HT1080 (cell line): ENCODE results near the gene HSD3B7. TPM values are rescaled to one million over a fixed set of nuclear protein-coding genes. Genes with fewer than 3 reads are reported as not detected.

Source experiments
- DNase-seq: peaks from one replicate; pipeline ENCODE4 v3.0.0-alpha.2; 2015; ENCODE audit warnings: low read depth
- total RNA-seq: library from RNA; depleted of rRNA; stranded (reverse); fragments of >200 nt; shearing (Covaris generic); gene quantifications from 2 replicates; pipeline ENCODE4 v1.2.3, GENCODE V29; 2014

The HSD3B7 gene
- total RNA-seq, 1 experiment from 2014 or later: 7.3 TPM

DNA sequence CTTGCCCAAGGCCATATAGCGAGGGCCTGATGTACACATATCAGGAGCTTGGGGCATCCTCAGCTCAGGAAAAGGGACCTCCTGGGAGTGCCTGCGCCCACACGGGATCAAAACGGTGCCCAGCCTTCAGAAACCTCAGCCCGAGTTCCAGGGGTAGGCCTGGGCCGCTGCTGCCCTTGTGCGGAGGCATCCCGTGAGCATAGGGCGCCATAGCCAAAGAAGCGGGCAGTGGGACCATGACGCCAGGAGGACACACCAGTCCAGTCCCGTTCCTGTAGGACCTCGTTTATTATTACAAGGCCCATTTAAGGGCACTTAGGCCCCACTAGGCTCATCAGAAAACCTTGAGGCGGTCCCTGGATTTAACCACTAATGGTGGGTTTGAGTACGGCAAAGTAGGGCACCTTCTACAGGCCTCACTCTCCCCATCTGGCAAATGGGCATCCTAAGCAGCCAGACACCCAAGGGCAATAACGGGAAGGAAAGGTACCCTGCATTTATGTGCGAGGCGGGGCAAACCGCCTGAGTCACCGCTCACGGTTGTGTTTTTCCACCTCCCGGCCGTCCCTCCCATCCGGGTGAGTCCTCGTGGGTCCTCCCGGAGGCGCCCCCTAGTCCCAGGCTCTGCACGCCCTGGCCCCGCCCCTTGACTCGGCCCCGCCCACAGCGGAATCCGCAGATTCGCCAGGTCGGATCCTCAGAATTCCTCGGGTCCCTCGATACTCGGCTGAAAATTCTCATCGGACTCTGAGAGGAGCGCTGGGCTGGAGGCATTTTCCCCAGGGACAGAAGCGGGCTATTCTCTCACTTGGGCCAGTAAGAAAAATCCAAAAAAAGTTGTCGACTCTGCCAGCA lies 28.2 kb upstream of the HSD3B7 start:
- peak; percentile 90 for DNase-seq

- peak; percentile 91 for DNase-seq
Measured at GRCh38 chr16:30957456-30958174, 27.4 kb upstream of the HSD3B7 start, which contains the start of gene SETD1A. Gene SETD1A, plus strand, starts transcription at chr16:30957754. Its CDS starts 978 bp downstream, at chr16:30958732.

GRCh38 chr16:30958175-30959079 lies 26.6 kb upstream of the HSD3B7 start:
- peak; percentile 23 for DNase-seq

- DNase-seq: no peak
Measured at GRCh38 chr16:30961384-30961783, 23.6 kb upstream of the HSD3B7 start.

GRCh38 chr16:30963925-30964511 lies 21.0 kb upstream of the HSD3B7 start:
- no peak for DNase-seq

GRCh38 chr16:30964574-30965226 lies 20.3 kb upstream of the HSD3B7 start:
- no peak for DNase-seq

GRCh38 chr16:30965436-30965835 lies 19.6 kb upstream of the HSD3B7 start:
- no peak for DNase-seq

DNA sequence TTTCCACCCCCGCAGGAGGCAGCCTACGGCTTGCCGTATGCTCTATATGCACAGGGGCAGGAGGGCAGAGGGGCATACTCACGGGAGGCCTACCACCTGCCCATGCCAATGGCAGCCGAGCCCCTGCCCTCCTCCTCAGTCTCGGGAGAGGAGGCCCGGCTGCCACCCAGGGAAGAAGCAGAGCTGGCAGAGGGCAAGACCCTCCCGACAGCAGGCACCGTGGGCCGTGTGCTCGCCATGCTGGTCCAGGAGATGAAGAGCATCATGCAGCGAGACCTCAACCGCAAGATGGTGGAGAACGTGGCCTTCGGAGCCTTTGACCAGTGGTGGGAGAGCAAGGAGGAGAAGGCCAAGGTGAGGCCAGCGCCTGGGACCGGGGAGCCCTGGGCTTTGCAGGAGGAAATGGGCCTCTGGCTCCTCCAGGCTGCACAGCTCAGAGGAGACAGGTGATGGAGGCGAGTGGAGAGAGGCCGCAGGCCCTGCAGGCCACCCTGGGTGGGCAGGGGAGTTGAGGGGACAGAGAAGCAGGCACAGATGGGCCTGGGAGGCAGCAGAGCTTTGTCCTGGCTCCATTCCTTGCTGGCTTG lies 18.9 kb upstream of the HSD3B7 start:
- no peak for DNase-seq

DNA sequence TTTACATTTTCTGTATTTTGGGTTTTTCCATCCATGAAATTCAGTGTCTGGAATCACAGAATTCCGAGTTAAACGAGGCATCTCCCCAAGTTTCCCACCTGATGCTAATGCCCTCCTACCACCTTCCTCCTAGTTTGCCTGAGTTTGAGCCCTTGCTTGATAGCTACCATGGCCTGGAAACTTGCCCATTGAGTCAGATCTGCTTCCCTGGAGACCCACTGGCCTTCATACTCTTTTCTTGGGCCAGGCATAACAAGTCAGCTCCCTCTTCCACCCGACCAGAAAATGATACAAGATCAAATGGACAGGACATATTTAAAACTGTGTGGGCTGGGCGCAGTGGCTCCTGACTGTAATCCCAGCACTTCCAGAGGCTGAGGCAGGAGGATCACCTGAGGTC lies 17.2 kb upstream of the HSD3B7 start:
- no peak for DNase-seq

DNA sequence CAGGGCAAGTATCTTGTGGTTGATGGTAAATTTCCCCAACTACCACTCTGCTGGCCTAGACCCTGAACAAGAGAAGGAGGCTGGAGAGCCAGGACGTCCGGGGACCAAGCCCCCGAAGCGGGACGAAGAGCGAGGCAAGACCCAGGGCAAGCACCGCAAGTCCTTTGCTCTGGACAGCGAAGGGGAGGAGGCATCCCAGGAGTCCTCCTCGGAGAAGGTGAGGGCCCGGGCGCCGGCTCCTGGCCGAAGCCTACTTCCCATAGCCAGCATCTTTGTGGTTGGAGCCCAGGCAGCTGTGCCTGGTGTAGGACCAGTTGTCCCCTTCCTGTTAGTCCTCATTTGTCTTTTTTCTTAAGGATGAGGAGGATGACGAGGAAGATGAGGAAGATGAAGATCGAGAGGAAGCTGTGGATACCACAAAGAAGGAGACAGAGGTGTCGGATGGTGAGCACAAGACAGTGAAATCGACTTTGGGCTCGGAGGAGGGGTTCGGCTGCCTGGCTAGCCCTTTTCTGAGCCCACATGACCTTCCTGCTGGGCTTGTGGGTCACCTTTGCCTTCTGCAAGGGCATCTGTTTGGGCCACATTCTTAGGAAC lies 15.7 kb upstream of the HSD3B7 start:
- no peak for DNase-seq

- no peak for DNase-seq
Measured at GRCh38 chr16:30971298-30971697, 13.7 kb upstream of the HSD3B7 start.

DNA sequence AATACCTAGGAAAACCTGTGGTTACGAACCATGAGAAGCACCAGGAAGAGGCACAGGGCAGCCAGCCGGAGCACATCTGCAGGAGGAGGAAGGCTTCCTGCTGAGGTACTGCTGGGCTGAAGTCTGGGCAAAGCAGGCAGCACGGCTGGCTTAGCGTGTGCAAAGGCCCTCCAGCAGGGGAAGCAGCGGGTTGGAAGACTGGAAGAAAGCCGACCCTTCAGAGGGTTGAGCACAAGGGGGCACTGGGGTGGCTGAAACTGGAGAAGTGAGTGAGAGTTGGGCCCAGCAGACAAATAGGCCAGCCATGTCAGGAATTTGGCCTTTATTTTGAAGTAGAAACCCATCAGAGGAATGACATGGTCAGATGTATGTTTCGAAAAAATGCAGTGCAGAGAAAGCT lies 12.1 kb upstream of the HSD3B7 start:
- DNase-seq: peak; percentile 42

- DNase-seq: no peak
Measured at GRCh38 chr16:30974348-30974747, 10.7 kb upstream of the HSD3B7 start.

GRCh38 chr16:30976486-30976885 lies 8.5 kb upstream of the HSD3B7 start:
- DNase-seq: no peak

DNA sequence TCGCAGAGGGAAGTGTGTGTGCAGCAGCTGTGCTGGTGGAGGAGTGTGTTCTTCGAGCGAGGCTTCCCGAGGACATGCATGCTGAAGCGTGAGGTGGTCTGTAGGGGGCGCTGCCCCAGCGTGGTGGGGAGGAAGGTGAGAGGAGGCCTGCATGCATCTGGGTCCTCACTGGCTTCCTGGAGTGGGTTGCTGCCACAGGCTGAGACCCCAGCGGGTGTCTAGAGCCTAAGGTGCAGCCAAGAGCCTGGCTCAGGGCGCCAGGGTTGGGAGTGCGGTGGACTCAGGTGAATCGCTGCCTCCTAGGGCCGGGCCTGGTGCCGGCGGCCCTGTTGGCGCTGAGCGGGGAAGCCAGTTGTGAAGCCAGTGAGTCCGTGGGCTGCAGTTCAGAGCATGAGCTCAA lies 7.5 kb upstream of the HSD3B7 start:
- DNase-seq: no peak

- DNase-seq: no peak
Measured at GRCh38 chr16:30979170-30980022, 5.6 kb upstream of the HSD3B7 start.

DNA sequence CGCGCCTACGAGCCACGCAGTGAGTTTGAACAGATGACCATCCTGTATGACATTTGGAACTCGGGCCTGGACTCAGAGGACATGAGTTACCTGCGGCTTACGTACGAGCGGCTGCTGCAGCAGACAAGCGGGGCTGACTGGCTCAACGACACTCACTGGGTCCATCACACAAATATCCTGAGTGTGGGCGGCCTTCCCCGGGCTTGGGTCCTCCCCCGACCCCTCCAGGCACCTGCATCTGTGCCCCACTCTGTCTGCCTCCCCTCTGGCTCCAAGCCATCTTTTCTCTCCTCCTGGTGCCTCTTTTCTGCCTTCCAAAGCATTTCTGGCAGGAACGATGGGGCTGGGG lies 5.0 kb upstream of the HSD3B7 start:
- DNase-seq: no peak

- DNase-seq: no peak
Measured at GRCh38 chr16:30980434-30980833, 4.6 kb upstream of the HSD3B7 start.

DNA sequence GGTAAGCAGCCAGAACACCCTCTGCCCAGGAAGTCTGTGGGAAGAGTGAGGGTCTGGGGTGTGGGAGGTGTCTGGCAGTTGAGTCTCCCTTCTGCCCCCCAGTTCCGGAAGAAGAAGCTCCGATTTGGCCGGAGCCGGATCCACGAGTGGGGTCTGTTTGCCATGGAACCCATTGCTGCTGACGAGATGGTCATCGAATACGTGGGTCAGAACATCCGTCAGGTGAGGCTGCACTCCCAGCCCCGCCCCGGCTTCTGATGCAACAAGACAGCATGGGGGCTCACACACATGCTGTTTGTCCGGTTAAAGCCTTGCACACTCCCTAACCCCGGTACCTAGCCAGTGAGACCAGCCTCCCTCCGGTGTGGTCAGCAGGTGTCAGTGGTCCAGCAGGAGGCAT lies 4.0 kb upstream of the HSD3B7 start:
- no peak for DNase-seq
